Coronary artery (tissue), 2 donors: ENCODE data around the gene KRTAP9-1.
"Not testable (repeated sequence)": the region's sequence is repeated elsewhere in the genome, so short reads cannot be mapped to it uniquely, and the experiment has no call there.

Experiments used
- DNase-seq: peaks from one replicate; pipeline ENCODE4 v3.0.0-alpha.2; 2017; ENCODE audit warnings: low spot score
- H3K27ac ChIP-seq, 2 donors: fragments of 200-600 bp; sonication (generic); one replicate each; pipeline ENCODE4 v1.5.1; 2016 to 2019
- H3K4me3 ChIP-seq: fragments of 200-600 bp; sonication (generic); 2 replicates; pipeline ENCODE4 v1.5.1; 2016; ENCODE audit warnings: mild to moderate bottlenecking, moderate library complexity
- TF ChIP-seq, protein P1 (sequence below): fragments of 200-600 bp; sonication (generic); IDR thresholded peaks from one replicate; pipeline ENCODE4 v1.5.1; 2019; ENCODE audit warnings: antibody characterized with exemption

The KRTAP9-1 gene

DNA sequence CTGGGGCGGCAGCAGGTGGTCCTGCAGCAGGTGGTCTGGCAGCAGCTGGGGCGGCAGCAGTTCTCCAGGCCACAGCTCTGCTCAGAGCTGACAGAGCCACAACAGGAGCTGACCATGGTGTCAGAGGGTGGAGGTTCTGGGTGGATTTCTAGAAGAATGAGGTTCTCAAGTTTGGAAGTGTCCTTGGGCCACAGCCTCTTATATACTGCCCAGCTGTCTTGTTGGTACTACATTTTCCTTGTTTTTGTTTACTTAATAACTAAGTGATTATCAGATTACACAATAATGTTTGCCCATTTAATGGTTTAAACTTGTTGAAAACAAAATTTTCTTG lies 40.1 kb upstream of the KRTAP9-1 start, which contains the start of gene KRTAP4-5:
KRTAP4-5 (minus strand) TSS at position 174 of the 334 bp plus-strand sequence; CDS start at position 116, 58 bp downstream.
- DNase-seq, result no peak
- H3K27ac ChIP-seq, result no peak within 1 kb of the TSS
- no peak within 1 kb of the TSS for H3K4me3 ChIP-seq
- TF ChIP-seq, protein P1, sequence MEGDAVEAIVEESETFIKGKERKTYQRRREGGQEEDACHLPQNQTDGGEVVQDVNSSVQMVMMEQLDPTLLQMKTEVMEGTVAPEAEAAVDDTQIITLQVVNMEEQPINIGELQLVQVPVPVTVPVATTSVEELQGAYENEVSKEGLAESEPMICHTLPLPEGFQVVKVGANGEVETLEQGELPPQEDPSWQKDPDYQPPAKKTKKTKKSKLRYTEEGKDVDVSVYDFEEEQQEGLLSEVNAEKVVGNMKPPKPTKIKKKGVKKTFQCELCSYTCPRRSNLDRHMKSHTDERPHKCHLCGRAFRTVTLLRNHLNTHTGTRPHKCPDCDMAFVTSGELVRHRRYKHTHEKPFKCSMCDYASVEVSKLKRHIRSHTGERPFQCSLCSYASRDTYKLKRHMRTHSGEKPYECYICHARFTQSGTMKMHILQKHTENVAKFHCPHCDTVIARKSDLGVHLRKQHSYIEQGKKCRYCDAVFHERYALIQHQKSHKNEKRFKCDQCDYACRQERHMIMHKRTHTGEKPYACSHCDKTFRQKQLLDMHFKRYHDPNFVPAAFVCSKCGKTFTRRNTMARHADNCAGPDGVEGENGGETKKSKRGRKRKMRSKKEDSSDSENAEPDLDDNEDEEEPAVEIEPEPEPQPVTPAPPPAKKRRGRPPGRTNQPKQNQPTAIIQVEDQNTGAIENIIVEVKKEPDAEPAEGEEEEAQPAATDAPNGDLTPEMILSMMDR, result no peak

DNA sequence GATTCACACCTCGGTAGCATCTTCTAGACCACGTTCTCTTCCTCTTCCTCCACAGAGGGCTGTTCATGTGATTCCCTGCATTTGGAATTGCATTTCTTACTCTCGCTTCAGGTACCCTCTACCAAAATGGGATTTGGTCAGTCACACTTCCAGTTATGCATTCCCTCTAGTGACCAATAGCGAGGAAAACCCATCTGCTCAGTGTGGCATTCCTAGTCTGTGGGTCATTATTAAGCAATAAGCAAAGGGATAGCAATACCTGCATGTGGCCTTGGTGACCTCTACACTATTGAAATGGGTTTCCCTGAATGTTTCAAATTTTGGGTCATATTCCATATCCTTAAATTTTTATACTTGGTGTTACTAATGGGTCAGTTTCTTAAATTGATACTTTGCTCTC lies 39.7 kb upstream of the KRTAP9-1 start:
- TF ChIP-seq, protein P1, result no peak
- Histone ChIP-seq H3K4me3 (no peak overlapping the region), H3K27ac (no peak overlapping the region)
- no peak for DNase-seq

DNA sequence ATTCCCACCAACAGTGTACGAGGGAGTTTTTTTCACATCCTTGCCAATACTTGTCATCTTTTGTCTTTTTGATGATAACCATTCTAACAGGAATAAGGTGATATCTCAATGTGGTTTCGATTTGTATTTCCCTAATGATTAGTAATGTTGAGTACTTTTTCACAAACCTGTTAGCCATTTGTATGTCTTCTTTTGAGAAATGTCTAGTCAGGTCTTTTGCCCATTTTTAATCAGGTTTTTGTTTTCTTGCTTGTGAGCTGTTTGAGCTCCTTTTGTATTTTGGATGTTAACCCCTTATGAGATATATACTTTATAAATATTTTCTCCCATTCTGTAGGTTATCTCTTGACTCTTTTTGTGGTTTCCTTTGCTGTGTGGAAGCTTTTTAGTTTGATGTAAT lies 38.2 kb upstream of the KRTAP9-1 start:
- Histone ChIP-seq H3K27ac (no peak overlapping the region), H3K4me3 (no peak overlapping the region)
- DNase-seq, result no peak
- TF ChIP-seq, protein P1, result no peak

DNA sequence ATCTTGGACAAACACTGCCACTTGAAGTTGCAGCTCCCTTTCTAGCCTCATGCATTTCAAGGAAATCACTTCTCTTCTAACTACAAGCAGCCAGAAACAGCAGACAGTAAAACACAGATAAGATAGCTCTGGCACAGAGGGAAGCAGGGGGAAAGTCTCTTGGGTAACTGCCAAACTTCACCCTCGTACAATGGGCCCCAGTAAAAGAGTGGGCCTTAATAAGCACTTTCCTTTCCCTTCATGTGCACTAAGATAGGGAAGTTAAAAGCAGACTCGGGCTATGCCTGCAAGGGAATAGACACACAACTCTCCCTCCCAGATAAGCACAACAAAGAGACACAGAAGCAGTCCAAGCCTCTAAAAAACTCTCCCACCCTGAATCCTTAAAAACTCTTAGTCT lies 35.8 kb upstream of the KRTAP9-1 start:
- H3K4me3 ChIP-seq, result no peak overlapping the region
- TF ChIP-seq, protein P1, result no peak
- no peak overlapping the region for H3K27ac ChIP-seq
- no peak for DNase-seq

DNA sequence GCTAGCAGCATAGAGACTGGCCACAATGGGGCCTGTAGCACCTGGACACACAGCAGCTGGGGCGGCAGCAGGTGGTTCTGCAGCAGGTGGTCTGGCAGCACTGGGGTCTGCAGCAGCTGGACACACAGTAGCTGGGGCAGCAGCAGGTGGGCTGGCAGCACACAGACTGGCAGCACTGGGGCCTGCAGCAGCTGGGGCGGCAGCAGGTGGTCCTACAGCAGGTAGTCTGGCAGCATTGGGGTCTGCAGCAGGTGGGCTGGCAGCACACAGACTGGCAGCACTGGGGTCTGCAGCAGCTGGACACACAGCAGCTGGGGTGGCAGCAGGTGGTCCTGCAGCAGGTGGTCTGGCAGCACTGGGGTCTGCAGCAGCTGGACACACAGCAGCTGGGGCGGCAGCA lies 29.5 kb upstream of the KRTAP9-1 start:
- not testable (repeated sequence) for DNase-seq, H3K4me3 ChIP-seq, H3K27ac ChIP-seq

DNA sequence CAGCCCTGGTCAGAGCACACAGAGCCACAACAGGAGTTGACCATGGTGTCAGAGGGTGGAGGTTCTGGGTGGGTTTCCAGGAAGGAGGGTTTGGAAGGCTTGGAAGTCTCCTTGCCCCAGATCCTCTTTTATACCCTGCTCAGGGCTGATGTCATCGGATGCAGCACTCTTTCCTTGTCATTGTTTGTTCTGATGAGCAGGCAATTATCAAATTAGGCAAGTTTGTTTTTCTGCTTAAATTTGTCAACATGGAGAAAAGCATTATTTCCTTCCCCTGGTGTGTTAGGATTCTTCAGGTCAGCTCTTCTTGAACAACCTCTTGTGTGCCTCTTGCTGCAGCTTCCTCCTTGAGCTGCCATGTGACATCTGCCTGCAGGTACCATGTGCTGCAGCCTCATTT lies 29.0 kb upstream of the KRTAP9-1 start, which contains the start of gene KRTAP4-4:
KRTAP4-4 (minus strand) TSS at position 101 of the 400 bp plus-strand sequence; CDS start at position 44, 57 bp downstream.
- DNase-seq, result no peak
- TF ChIP-seq, protein P1, result no peak
- Histone ChIP-seq H3K4me3 (no peak within 1 kb of the TSS), H3K27ac (no peak within 1 kb of the TSS)

DNA sequence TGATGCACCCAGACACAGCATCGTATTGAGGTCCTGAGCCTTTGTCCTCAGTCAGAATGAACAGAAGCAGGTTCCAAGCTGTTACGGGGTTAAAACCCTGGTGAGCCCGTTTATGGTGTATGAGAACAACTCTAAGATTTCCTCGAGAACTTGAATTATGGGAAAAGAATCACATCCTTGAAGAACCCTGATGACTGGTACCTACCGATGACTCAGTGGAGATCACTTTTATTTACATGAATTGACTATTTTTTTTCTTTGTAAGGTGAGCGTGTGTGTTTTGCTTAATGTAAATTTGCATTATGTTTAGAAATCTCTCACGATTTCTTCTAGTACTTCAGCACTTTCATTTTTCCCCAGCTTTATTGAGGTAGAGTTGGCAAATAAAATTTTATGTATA lies 25.9 kb upstream of the KRTAP9-1 start:
- DNase-seq, result no peak
- H3K4me3 ChIP-seq, result no peak overlapping the region
- no peak overlapping the region for H3K27ac ChIP-seq
- TF ChIP-seq, protein P1, result no peak

DNA sequence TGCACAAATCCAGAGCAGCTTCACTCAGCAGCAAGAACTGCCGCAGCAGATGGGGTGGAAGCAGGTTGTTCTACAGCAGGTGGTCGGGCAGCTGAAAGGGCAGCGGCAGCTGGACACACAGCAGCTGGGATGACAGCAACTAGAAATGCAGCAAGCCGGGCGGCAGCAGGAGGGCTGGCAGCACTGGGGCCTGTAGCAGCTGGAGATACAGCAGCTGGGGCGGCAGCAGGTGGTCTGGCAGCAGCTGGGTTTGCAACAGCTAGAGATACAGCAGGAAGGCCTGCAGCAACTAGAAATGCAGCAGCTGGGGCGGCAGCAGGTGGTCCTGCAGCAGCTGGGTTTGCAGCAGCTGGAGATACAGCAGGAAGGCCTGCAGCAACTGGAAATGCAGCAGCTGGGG lies 22.1 kb upstream of the KRTAP9-1 start:
- TF ChIP-seq, protein P1, result no peak

More for the DNA sequence above, 22.1 kb upstream of the KRTAP9-1 start:
- Histone ChIP-seq H3K4me3 (no peak overlapping the region), H3K27ac (no peak overlapping the region)
- no peak for DNase-seq
